Measurements from ENCODE around the gene ARRB1. TPM values are rescaled to one million over a fixed set of nuclear protein-coding genes. Genes with fewer than 3 reads are reported as not detected.

ARRB1 gene
- total RNA-seq, 1 experiment from 2014 or later = 219 TPM

- ATAC-seq (no peak), DNase-seq (ENCODE audit: low read depth, low spot score) (no peak)
- no peak for TF ChIP-seq CTCF (IDR thresholded peaks at IDR 0.05)
- TF ChIP-seq SIN3A (IDR thresholded peaks at IDR 0.05; ENCODE audit: borderline replicate concordance, insufficient read depth, low read depth, low read length) = no peak
- no peak for TF ChIP-seq POLR2AphosphoS5 (IDR thresholded peaks at IDR 0.05; ENCODE audit: low read depth, low read length)
- no peak for TF ChIP-seq REST (IDR thresholded peaks at IDR 0.05; ENCODE audit: insufficient read depth in 1 of 2, low read depth in 2 of 2, low read length in 1 of 2)
- TF ChIP-seq TCF7L2 (IDR thresholded peaks at IDR 0.05; ENCODE audit: low read depth, low read length) = no peak
- Histone ChIP-seq H3K9me3 (ENCODE audit: control insufficient read depth, insufficient read depth, low read depth, low read length) (no peaks in the 10 kb centered on the region), H3K36me3 (ENCODE audit: control insufficient read depth, insufficient read depth, low read length) (no peaks in the 10 kb centered on the region), H3K27ac (ENCODE audit: low read length) (no peak overlapping the region), H3K4me1 (ENCODE audit: control insufficient read depth, insufficient read depth, low read length) (no peaks in the 10 kb centered on the region), H3K27me3 (ENCODE audit: control insufficient read depth, insufficient read depth, low read length) (no peaks in the 10 kb centered on the region; the same call in 1 of the 2 replicates), H3K4me3 (ENCODE audit: low read depth in 2 of 2, low read length in 2 of 2) (peak overlapping the region in 1 of 2 experiments; percentile 50; a peak in 1 of 4 replicates)
- no TSS peak for BruUV-seq (replicated peaks)
- CTCF ChIA-PET = interaction anchor here (0.5 to 5.7 kb wide), 3 partner anchors 21 to 97 kb away, joined by 3 to 66 read pairs (median 4); no protein-coding TSS in a partner anchor
- POLR2A ChIA-PET = no interaction called here
- in situ Hi-C loops (cut with HindIII; ENCODE audit: low pct_unique_long_range_greater_than_20kb, low sequenced_read_pairs) = loop anchor here (25.0 kb wide), 1 partner anchor 227 kb away; no protein-coding TSS in a partner anchor
- intact Hi-C loops (cut with micrococcal nuclease; ENCODE audit: unreplicated experiment) = loop anchor here (10.0 kb wide), 1 partner anchor 315 kb away; no protein-coding TSS in a partner anchor
These were observed 111.8 kb downstream of the ARRB1 start for GRCh38 chr11:75239531-75240290.

DNA sequence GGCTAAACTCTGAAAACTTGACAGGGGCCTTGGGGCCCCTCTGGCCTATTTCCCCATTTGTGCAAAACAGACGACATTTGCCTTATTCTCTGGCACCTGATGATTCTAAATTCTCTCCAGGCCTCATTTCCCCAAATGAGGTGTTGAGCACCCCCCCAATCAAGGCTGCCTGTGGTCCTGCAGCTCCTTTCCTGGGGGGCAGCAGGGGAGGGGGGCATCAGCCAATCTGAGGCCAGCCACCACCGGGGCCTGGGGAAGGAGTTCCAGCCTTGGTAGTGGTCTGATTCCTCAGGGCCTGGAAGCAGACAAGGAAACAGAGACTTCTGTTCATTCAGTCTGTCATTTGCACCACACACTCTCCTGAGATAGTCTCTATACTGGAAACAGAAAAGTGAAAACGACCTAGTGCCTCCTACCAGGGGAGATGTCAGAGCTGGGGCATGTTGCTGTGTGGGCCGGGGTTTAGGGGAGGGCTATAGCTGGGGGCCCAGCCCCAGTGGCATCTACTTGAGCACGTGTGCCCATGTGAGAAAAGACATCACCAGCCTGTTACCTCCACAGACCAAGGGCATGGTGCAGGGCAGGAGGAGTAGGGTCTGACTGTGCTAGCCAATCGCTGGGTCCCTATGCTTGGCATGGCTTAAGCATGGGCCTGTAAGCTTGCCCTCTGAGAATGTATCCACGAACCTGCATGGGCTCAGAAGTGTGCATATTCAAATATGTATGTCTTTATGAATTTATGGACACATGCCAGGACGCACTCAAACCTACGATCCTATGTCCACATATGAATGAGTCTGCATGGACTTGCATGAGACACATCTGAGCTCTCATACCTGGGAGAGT, 112.6 kb downstream of the ARRB1 start:
- H3K27me3 ChIP-seq (ENCODE audit: control insufficient read depth, insufficient read depth, low read length) = no peaks in the 10 kb centered on the region; the same call in 1 of the 2 replicates
- no peak overlapping the region for H3K27ac ChIP-seq (ENCODE audit: low read length)
- no peaks in the 10 kb centered on the region for H3K36me3 ChIP-seq (ENCODE audit: control insufficient read depth, insufficient read depth, low read length)
- no peak for DNase-seq (ENCODE audit: low read depth, low spot score)
- no peak overlapping the region for H3K4me3 ChIP-seq (ENCODE audit: low read depth in 2 of 2, low read length in 2 of 2)
- no TSS peak for BruUV-seq (replicated peaks)
- no peaks in the 10 kb centered on the region for H3K9me3 ChIP-seq (ENCODE audit: control insufficient read depth, insufficient read depth, low read depth, low read length)
- ChIA-PET POLR2A (no interaction called here), CTCF (interaction anchor here (0.5 to 5.7 kb wide), 4 partner anchors 17 to 96 kb away, joined by 3 to 66 read pairs (median 4); no protein-coding TSS in a partner anchor)
- no peaks in the 10 kb centered on the region for H3K4me1 ChIP-seq (ENCODE audit: control insufficient read depth, insufficient read depth, low read length)
- TF ChIP-seq SIN3A (IDR thresholded peaks at IDR 0.05; ENCODE audit: borderline replicate concordance, insufficient read depth, low read depth, low read length) (no peak), CTCF (IDR thresholded peaks at IDR 0.05) (no peak), REST (IDR thresholded peaks at IDR 0.05; ENCODE audit: insufficient read depth in 1 of 2, low read depth in 2 of 2, low read length in 1 of 2) (no peak), TCF7L2 (IDR thresholded peaks at IDR 0.05; ENCODE audit: low read depth, low read length) (no peak), POLR2AphosphoS5 (IDR thresholded peaks at IDR 0.05; ENCODE audit: low read depth, low read length) (no peak)
- in situ Hi-C loops (cut with HindIII; ENCODE audit: low pct_unique_long_range_greater_than_20kb, low sequenced_read_pairs) = loop anchor here (25.0 kb wide), 1 partner anchor 227 kb away; no protein-coding TSS in a partner anchor
- no peak for ATAC-seq
- intact Hi-C loops (cut with micrococcal nuclease; ENCODE audit: unreplicated experiment) = no loop called here
